IMR-90 (cell line): ENCODE results near the gene S100A12. TPM values are rescaled to one million over a fixed set of nuclear protein-coding genes. Genes with fewer than 3 reads are reported as not detected.

ENCODE experiments used
- ATAC-seq: fragments of 200-7000 bp; cut with Tn5 transposase; 2 replicates; pipeline ENCODE4 v1.9.1; 2020; ENCODE audit warnings: low read depth, mild to moderate bottlenecking, moderate library complexity
- BruUV-seq: library from RNA; stranded (reverse); fragments of 400-500 nt; replicated peaks from 2 replicates; lab custom pipeline; 2021; lab: Mats Ljungman, UMichigan
- CTCF ChIA-PET: fragments of 300-600 bp; formaldehyde crosslinking; extraction: SDS; loops from one replicate; lab custom pipeline; 2021; ENCODE audit warnings: antibody characterized with exemption; lab: Yijun Ruan, JAX
- POLR2A ChIA-PET: fragments of 300-600 bp; sonication (Branson Sonifier 250); formaldehyde crosslinking; loops from one replicate; lab custom pipeline; 2022; ENCODE audit warnings: antibody characterized with exemption; ENCODE audit not compliant: unreplicated experiment; lab: Charles Lee
- DNase-seq: peaks from one replicate; pipeline ENCODE4 v3.0.0; 2013
- H2AFZ ChIP-seq: replicated peaks from 2 replicates; pipeline ENCODE3; 2013; ENCODE audit warnings: low read length, mild to moderate bottlenecking; ENCODE audit not compliant: poor library complexity
- H2AK5ac ChIP-seq: 2 replicates; pipeline ENCODE4 v1.6.1; 2013; ENCODE audit warnings: low read depth, low read length, inconsistent platforms
- H2AK9ac ChIP-seq: replicated peaks from 2 replicates; pipeline ENCODE3; 2013; ENCODE audit warnings: mild to moderate bottlenecking, low read depth, low read length, moderate library complexity; ENCODE audit not compliant: poor library complexity
- H2BK120ac ChIP-seq: 2 replicates; pipeline ENCODE4 v1.6.1; 2013; ENCODE audit warnings: low read depth, low read length, inconsistent platforms
- H2BK15ac ChIP-seq: 3 replicates; pipeline ENCODE4 v1.6.1; 2013; ENCODE audit warnings: low read depth, low read length, inconsistent platforms
- H2BK20ac ChIP-seq: 2 replicates; pipeline ENCODE4 v1.6.1; 2013; ENCODE audit warnings: low read depth, mild to moderate bottlenecking, inconsistent platforms, low read length, moderate library complexity
- H2BK5ac ChIP-seq: 2 replicates; pipeline ENCODE4 v1.6.1; 2013; ENCODE audit warnings: mild to moderate bottlenecking, low read depth, low read length, inconsistent platforms; ENCODE audit not compliant: poor library complexity, severe bottlenecking
- H3K14ac ChIP-seq: replicated peaks from 2 replicates; pipeline ENCODE4 v1.6.1; 2013; ENCODE audit warnings: low read depth, low read length, inconsistent platforms
- H3K18ac ChIP-seq: 2 replicates; pipeline ENCODE4 v1.6.1; 2013; ENCODE audit warnings: low read depth, low read length, control low read depth
- H3K23ac ChIP-seq: 2 replicates; pipeline ENCODE4 v1.6.1; 2013; ENCODE audit warnings: low read depth, low read length, inconsistent platforms
- H3K27ac ChIP-seq: 2 replicates; pipeline ENCODE4 v1.5.1; 2013; ENCODE audit warnings: mild to moderate bottlenecking, control low read depth, low read length; ENCODE audit not compliant: insufficient read depth
- H3K27me3 ChIP-seq: 2 replicates; pipeline ENCODE4 v1.6.1; 2013; ENCODE audit warnings: low read length; ENCODE audit not compliant: control insufficient read depth, insufficient read depth
- H3K36me3 ChIP-seq: 2 replicates; pipeline ENCODE4 v1.6.1; 2013; ENCODE audit warnings: low read length, mixed read lengths; ENCODE audit not compliant: control insufficient read depth, insufficient read depth
- H3K4ac ChIP-seq: 2 replicates; pipeline ENCODE4 v1.6.1; 2013; ENCODE audit warnings: low read depth, low read length, inconsistent platforms
- H3K4me1 ChIP-seq: 2 replicates; pipeline ENCODE4 v1.6.1; 2013; ENCODE audit warnings: low read length, mixed read lengths; ENCODE audit not compliant: control insufficient read depth, insufficient read depth
- H3K4me2 ChIP-seq: 2 replicates; pipeline ENCODE4 v1.6.1; 2013; ENCODE audit warnings: low read depth, mild to moderate bottlenecking, control low read depth, low read length, moderate library complexity
- H3K4me3 ChIP-seq: 2 replicates; pipeline ENCODE4 v1.5.1; 2013; ENCODE audit warnings: low read depth, mild to moderate bottlenecking, control low read depth, low read length, moderate library complexity; ENCODE audit not compliant: insufficient read depth
- H3K56ac ChIP-seq: 2 replicates; pipeline ENCODE4 v1.6.1; 2013; ENCODE audit warnings: low read length, inconsistent platforms; ENCODE audit not compliant: insufficient read depth; ENCODE audit errors: extremely low read depth
- H3K79me1 ChIP-seq, 2 experiments: 2 replicates each; pipeline ENCODE4 v1.6.1; 2013; ENCODE audit warnings: low read length in 2 of 2, inconsistent platforms in 1 of 2, low read depth in 1 of 2
- H3K9ac ChIP-seq: 2 replicates; pipeline ENCODE4 v1.6.1; 2013; ENCODE audit warnings: low read depth, low read length, control low read depth
- H3K9me1 ChIP-seq: 2 replicates; pipeline ENCODE4 v1.6.1; 2013; ENCODE audit warnings: low read length, inconsistent platforms; ENCODE audit not compliant: insufficient read depth
- H3K9me3 ChIP-seq: 2 replicates; pipeline ENCODE4 v1.6.1; 2013; ENCODE audit warnings: low read length; ENCODE audit not compliant: control insufficient read depth, insufficient read depth
- H4K20me1 ChIP-seq: 2 replicates; pipeline ENCODE4 v1.6.1; 2013; ENCODE audit warnings: low read length, inconsistent platforms; ENCODE audit not compliant: insufficient read depth
- H4K5ac ChIP-seq: 2 replicates; pipeline ENCODE4 v1.6.1; 2013; ENCODE audit warnings: mild to moderate bottlenecking, low read depth, low read length, control low read depth
- H4K8ac ChIP-seq, 2 experiments: 2 replicates each; pipeline ENCODE4 v1.6.1; 2013; ENCODE audit warnings: low read depth in 2 of 2, low read length in 2 of 2, control low read depth in 1 of 2, inconsistent platforms in 1 of 2
- H4K91ac ChIP-seq: 2 replicates; pipeline ENCODE4 v1.6.1; 2013; ENCODE audit warnings: low read depth, low read length, inconsistent platforms; ENCODE audit not compliant: insufficient read depth
- CEBPB ChIP-seq: IDR thresholded peaks from 2 replicates; pipeline ENCODE4 v1.6.1; 2012; ENCODE audit warnings: low read depth, low read length, improper control_type of control experiment
- MAFK ChIP-seq: IDR thresholded peaks from 2 replicates; pipeline ENCODE4 v1.6.1; 2012; ENCODE audit warnings: low read depth, low read length, improper control_type of control experiment
- RAD21 ChIP-seq: IDR thresholded peaks from 2 replicates; pipeline ENCODE4 v1.6.1; 2012; ENCODE audit warnings: low read length, improper control_type of control experiment
- WGBS, 2 experiments: methylation state at CpG; one replicate each; pipeline versions ENCODE4 v1.1.5 to v1.1.7; 2013; ENCODE audit warnings: missing lambda C conversion rate in 2 of 2; ENCODE audit not compliant: insufficient read length in 1 of 2; ENCODE audit errors: extremely low coverage in 2 of 2; 5-methylcytosine and 5-hydroxymethylcytosine counted together
- dilution Hi-C: fragments of 300-500 bp; cut with HindIII; formaldehyde crosslinking; loops from one replicate; pipeline ENCODE4 v1.14.3; 2018; ENCODE audit warnings: low sequenced_read_pairs; ENCODE audit not compliant: unreplicated experiment
- in situ Hi-C: fragments of 300-500 bp; cut with MboI; formaldehyde crosslinking; loops from 3 replicates; pipeline ENCODE4 v1.14.3; 2019; ENCODE audit warnings: low sequenced_read_pairs, inconsistent platforms, mixed read lengths
- intact Hi-C: fragments of 100-400 bp; cut with micrococcal nuclease; formaldehyde crosslinking; loops from 2 replicates; pipeline ENCODE4 v1.10.0; 2022
- polyA plus RNA-seq, 3 experiments: library from polyadenylated mRNA; depleted of rRNA; stranded (reverse); fragments of >200 nt; gene quantifications; 2 replicates each; pipeline ENCODE4 v1.2.3, GENCODE V29; 2012; ENCODE audit warnings: low replicate concordance in 1 of 3
- total RNA-seq: library from RNA; depleted of rRNA; stranded (reverse); fragments of >200 nt; gene quantifications from 2 replicates; pipeline ENCODE4 v1.2.3, GENCODE V29; 2012

Gene S100A12
- total and polyA plus RNA-seq, 2 of the 4 experiments (the other 2 are of a cell fraction), result not detected

GRCh38 chr1:153350321-153350957, 25.0 kb downstream of the S100A12 start:
- Histone ChIP-seq H3K27ac (no peak overlapping the region), H3K23ac (no peak overlapping the region), H4K20me1 (no peaks in the 10 kb centered on the region), H3K4me1 (no peaks in the 10 kb centered on the region), H4K91ac (no peak overlapping the region), H3K18ac (no peak overlapping the region), H4K8ac (no peak overlapping the region), H3K36me3 (no peaks in the 10 kb centered on the region), H2BK15ac (no peak overlapping the region), H3K9me1 (no peaks in the 10 kb centered on the region), H3K79me1 (no peaks in the 10 kb centered on the region), H2BK5ac (no peak overlapping the region), H3K4me3 (no peak overlapping the region), H3K27me3 (no peaks in the 10 kb centered on the region; the same call in 1 of the 2 replicates), H3K9ac (no peak overlapping the region), H2BK20ac (no peak overlapping the region), H3K14ac (no peak overlapping the region), H2AFZ (no peak overlapping the region), H4K5ac (no peak overlapping the region), H3K9me3 (no peaks in the 10 kb centered on the region), H2BK120ac (no peak overlapping the region), H3K4ac (no peak overlapping the region), H3K4me2 (no peak overlapping the region), H2AK9ac (no peak overlapping the region), H3K56ac (no peak overlapping the region; the same call in 1 of the 2 replicates), H2AK5ac (no peak overlapping the region)
- no peak for DNase-seq
- no CpG with 5 or more reads among the region's 1 CpG for WGBS, 2 experiments
- CTCF ChIA-PET, result interaction anchor here (2.6 kb wide), 1 partner anchor 145 kb away, joined by 17 read pairs; no protein-coding TSS in a partner anchor
- in situ Hi-C loops, result no loop called here
- BruUV-seq, result no TSS peak
- intact Hi-C loops, result no loop called here
- no peak for ATAC-seq
- dilution Hi-C loops, result no loop called here
- POLR2A ChIA-PET, result no interaction called here
- TF ChIP-seq RAD21 (no peak), CEBPB (no peak), MAFK (no peak)
